HCT116 (cell line): ENCODE results near the gene DUSP16. TPM values are rescaled to one million over a fixed set of nuclear protein-coding genes. Genes with fewer than 3 reads are reported as not detected.

Experiments
- ATAC-seq: fragments of 200-7000 bp; cut with Tn5 transposase; 2 replicates; pipeline ENCODE4 v1.9.1; 2020; ENCODE audit warnings: mild to moderate bottlenecking, moderate library complexity
- BruUV-seq: library from RNA; stranded (reverse); fragments of 400-500 nt; replicated peaks from 2 replicates; lab custom pipeline; 2021; lab: Mats Ljungman, UMichigan
- CTCF ChIA-PET: fragments of 300-600 bp; sonication (Branson Sonifier 250); formaldehyde crosslinking; loops from one replicate; lab custom pipeline; 2021; ENCODE audit warnings: antibody characterized with exemption; lab: Charles Lee
- POLR2A ChIA-PET: fragments of 300-600, 350-600 bp; sonication (Branson Sonifier 250); formaldehyde crosslinking; loops from one replicate; lab custom pipeline; 2021; ENCODE audit warnings: antibody characterized with exemption; lab: Charles Lee
- RAD21 ChIA-PET, 2 experiments: fragments of 300-600 bp; sonication (Branson Sonifier 250); formaldehyde crosslinking; loops; one replicate each; lab custom pipeline; 2023; ENCODE audit warnings: low total read pairs in 2 of 2; ENCODE audit not compliant: uncharacterized antibody in 2 of 2, unreplicated experiment in 2 of 2, low non-redundant PET in 1 of 2; lab: Charles Lee
- DNase-seq: peaks from one replicate; pipeline ENCODE4 v3.0.0-alpha.2; 2010; ENCODE audit warnings: low read depth, low spot score
- H2AFZ ChIP-seq: fragments of 200-600 bp; shearing (Covaris generic), sonication (generic); 2 replicates; pipeline ENCODE4 v1.6.1; 2017; ENCODE audit warnings: low read depth, mixed run types, mixed read lengths, antibody characterized with exemption, low read length; ENCODE audit not compliant: poor library complexity, severe bottlenecking
- H3K27ac ChIP-seq: 2 replicates; pipeline ENCODE4 v1.5.1; 2012; ENCODE audit warnings: low read depth, low read length
- H3K27me3 ChIP-seq: fragments of 200-600 bp; sonication (generic); 2 replicates; pipeline ENCODE4 v1.6.1; 2016; ENCODE audit warnings: mixed run types, low read length, mixed read lengths; ENCODE audit not compliant: insufficient read depth
- H3K36me3 ChIP-seq, 2 experiments: fragments of 200-500 bp in 1 of 2; fragments of 200-600 bp in 1 of 2; sonication (Bioruptor generic) in 1 of 2; sonication (generic) in 1 of 2; 2 replicates each; pipeline versions ENCODE4 v1.5.1 to v1.6.1; 2014 to 2016; ENCODE audit warnings: low read length in 2 of 2, inconsistent platforms in 1 of 2, mixed read lengths in 1 of 2, mixed run types in 1 of 2; ENCODE audit not compliant: insufficient read depth in 2 of 2, control insufficient read depth in 1 of 2
- H3K4me1 ChIP-seq, 2 experiments: fragments of 200-600 bp in 1 of 2; sonication (generic) in 1 of 2; 2 replicates each; pipeline versions ENCODE4 v1.5.1 to v1.6.1; 2012 to 2017; ENCODE audit warnings: low read length in 2 of 2, inconsistent platforms in 1 of 2, mild to moderate bottlenecking in 1 of 2, mixed read lengths in 1 of 2, mixed run types in 1 of 2, moderate library complexity in 1 of 2; ENCODE audit not compliant: insufficient read depth in 2 of 2, control insufficient read depth in 1 of 2
- H3K4me2 ChIP-seq: fragments of 200-600 bp; sonication (generic); 2 replicates; pipeline ENCODE4 v1.6.1; 2017; ENCODE audit warnings: mixed run types, low read length, mixed read lengths
- H3K4me3 ChIP-seq, 2 experiments: fragments of 200-600 bp in 1 of 2; sonication (generic) in 1 of 2; replicated peaks in 1 of 2; 2 replicates each; pipeline ENCODE4 v1.5.1; 2011 to 2016; ENCODE audit warnings: low read length in 2 of 2, control low read depth in 1 of 2, low read depth in 1 of 2, mild to moderate bottlenecking in 1 of 2, mixed read lengths in 1 of 2, mixed run types in 1 of 2
- H3K79me2 ChIP-seq: fragments of 200-600 bp; sonication (generic); 2 replicates; pipeline ENCODE4 v1.6.1; 2017; ENCODE audit warnings: mild to moderate bottlenecking, mixed run types, low read length, moderate library complexity, mixed read lengths; ENCODE audit not compliant: insufficient read depth
- H3K9ac ChIP-seq: fragments of 200-600 bp; sonication (generic); 2 replicates; pipeline ENCODE4 v1.6.1; 2016; ENCODE audit warnings: low read length, mixed read lengths
- H3K9me2 ChIP-seq: fragments of 200-600 bp; sonication (generic), shearing (Covaris generic); 2 replicates; pipeline ENCODE4 v1.6.1; 2017; ENCODE audit warnings: mixed run types, mild to moderate bottlenecking, moderate library complexity; ENCODE audit not compliant: insufficient read depth
- H3K9me3 ChIP-seq, 2 experiments: fragments of 200-500 bp in 1 of 2; fragments of 200-600 bp in 1 of 2; sonication (Bioruptor generic) in 1 of 2; sonication (generic) in 1 of 2; 2 replicates each; pipeline ENCODE4 v1.6.1; 2014 to 2017; ENCODE audit warnings: low read length in 2 of 2, mixed read lengths in 2 of 2, inconsistent platforms in 1 of 2, low read depth in 1 of 2, mild to moderate bottlenecking in 1 of 2, mixed run types in 1 of 2, moderate library complexity in 1 of 2; ENCODE audit not compliant: control insufficient read depth in 1 of 2, insufficient read depth in 1 of 2
- H4K20me1 ChIP-seq: fragments of 200-600 bp; sonication (generic), shearing (Covaris generic); 2 replicates; pipeline ENCODE4 v1.6.1; 2017; ENCODE audit warnings: mixed run types, mild to moderate bottlenecking, moderate library complexity; ENCODE audit not compliant: insufficient read depth
- CBX3 ChIP-seq: IDR thresholded peaks from 2 replicates; pipeline ENCODE4 v1.6.1; 2012; ENCODE audit warnings: low read depth
- CEBPB ChIP-seq: IDR thresholded peaks from 2 replicates; pipeline ENCODE4 v1.6.1; 2012; ENCODE audit warnings: low read depth
- CTCF ChIP-seq, 3 experiments: fragments of 200-600 bp in 1 of 3; sonication (generic) in 1 of 3; IDR thresholded peaks in 2 of 3; conservative IDR thresholded peaks in 1 of 3; 2 replicates each; pipeline ENCODE4 v1.5.1; 2012 to 2017; ENCODE audit warnings: low read depth in 2 of 3, low read length in 2 of 3, antibody characterized with exemption in 1 of 3, borderline replicate concordance in 1 of 3, control low read depth in 1 of 3, mild to moderate bottlenecking in 1 of 3, mixed read lengths in 1 of 3, mixed run types in 1 of 3, moderate library complexity in 1 of 3; ENCODE audit not compliant: insufficient read depth in 1 of 3
- EGR1 ChIP-seq: IDR thresholded peaks from 2 replicates; pipeline ENCODE4 v1.6.1; 2012; ENCODE audit warnings: low read depth
- ELF1 ChIP-seq: IDR thresholded peaks from 2 replicates; pipeline ENCODE4 v1.6.1; 2012; ENCODE audit warnings: low read depth, borderline replicate concordance
- EZH2phosphoT487 ChIP-seq: fragments of 200-600 bp; IDR thresholded peaks from 2 replicates; pipeline ENCODE4 v1.6.1; 2018; ENCODE audit warnings: antibody characterized with exemption, borderline replicate concordance
- JUND ChIP-seq: IDR thresholded peaks from 2 replicates; pipeline ENCODE4 v1.6.1; 2012
- POLR2AphosphoS5 ChIP-seq: IDR thresholded peaks from 2 replicates; pipeline ENCODE4 v1.6.1; 2011; ENCODE audit warnings: mild to moderate bottlenecking, low read depth, low read length, moderate library complexity
- SP1 ChIP-seq: IDR thresholded peaks from 2 replicates; pipeline ENCODE4 v1.6.1; 2012; ENCODE audit warnings: low read depth
- SRF ChIP-seq: IDR thresholded peaks from 2 replicates; pipeline ENCODE4 v1.6.1; 2012; ENCODE audit warnings: low read depth
- ZFX ChIP-seq: fragments of 450-650 bp; IDR thresholded peaks from 2 replicates; pipeline ENCODE4 v1.6.1; 2017
- ZNF274 ChIP-seq: fragments of 200-500 bp; sonication (Bioruptor generic); IDR thresholded peaks from 2 replicates; pipeline ENCODE4 v1.6.1; 2014; ENCODE audit warnings: mild to moderate bottlenecking, low read depth, low read length, inconsistent platforms
- intact Hi-C: fragments of 100-400 bp; cut with micrococcal nuclease; formaldehyde crosslinking; loops from 2 replicates; pipeline ENCODE4 v1.10.0; 2022
- total RNA-seq: library from RNA; stranded (reverse); gene quantifications from one replicate; pipeline ENCODE4 v1.2.1, GENCODE V29; 2021; ENCODE audit not compliant: unreplicated experiment
- TF ChIP-seq, protein P1 (sequence below): IDR thresholded peaks from 2 replicates; pipeline ENCODE4 v1.6.1; 2012

Gene DUSP16
- total RNA-seq, 1 experiment from 2014 or later: 13.4 TPM

DNA sequence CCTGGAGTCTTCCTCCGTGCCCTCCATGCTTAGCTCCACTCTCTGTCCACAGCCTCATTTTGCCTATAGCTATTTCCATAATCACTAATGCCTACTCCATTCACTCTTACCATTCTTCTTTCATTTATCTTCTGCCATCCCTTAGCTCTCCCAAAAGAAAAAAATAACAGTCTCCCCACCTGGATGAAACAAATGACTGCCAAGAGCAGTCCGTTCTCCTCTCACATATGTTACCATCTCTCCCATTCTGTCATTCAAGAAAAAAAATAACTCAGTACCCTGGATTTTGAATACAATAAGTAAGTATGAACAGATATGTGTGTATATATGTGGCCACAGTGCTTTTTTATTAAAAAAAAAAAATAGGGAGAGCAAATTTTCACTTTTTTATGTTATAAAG lies 13.2 kb downstream of the DUSP16 start:
- Histone ChIP-seq H3K4me3 (no peak overlapping the region), H3K9me2 (no peaks in the 10 kb centered on the region), H3K36me3 (no peaks in the 10 kb centered on the region), H3K4me1 (no peaks in the 10 kb centered on the region), H3K9ac (no peak overlapping the region), H3K79me2 (no peaks in the 10 kb centered on the region), H3K27ac (no peak overlapping the region), H3K4me2 (no peak overlapping the region), H3K27me3 (no peaks in the 10 kb centered on the region), H4K20me1 (no peaks in the 10 kb centered on the region), H2AFZ (no peak overlapping the region), H3K9me3 (no peaks in the 10 kb centered on the region)
- intact Hi-C loops: no loop called here
- ChIA-PET POLR2A (no interaction called here), CTCF (no interaction called here), RAD21 (no interaction called here)
- no TSS peak for BruUV-seq
- ATAC-seq (no peak), DNase-seq (no peak)
- no peak for TF ChIP-seq CEBPB
- TF ChIP-seq POLR2AphosphoS5: no peak
- no peak for TF ChIP-seq CTCF (IDR thresholded peaks at IDR 0.05 in 2 of 3, conservative IDR thresholded peaks at IDR 0.05 in 1 of 3; ENCODE audit: borderline replicate concordance in 1 of 3, insufficient read depth in 1 of 3, low read depth in 2 of 3, low read length in 2 of 3)
- TF ChIP-seq, protein P1, sequence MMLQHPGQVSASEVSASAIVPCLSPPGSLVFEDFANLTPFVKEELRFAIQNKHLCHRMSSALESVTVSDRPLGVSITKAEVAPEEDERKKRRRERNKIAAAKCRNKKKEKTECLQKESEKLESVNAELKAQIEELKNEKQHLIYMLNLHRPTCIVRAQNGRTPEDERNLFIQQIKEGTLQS: no peak
- no peak for TF ChIP-seq ZFX
- no peak for TF ChIP-seq SP1
- TF ChIP-seq ZNF274: no peak
- no peak for TF ChIP-seq SRF
- no peak for TF ChIP-seq ELF1
- no peak for TF ChIP-seq EZH2phosphoT487
- TF ChIP-seq JUND: no peak
- no peak for TF ChIP-seq EGR1
- TF ChIP-seq CBX3: no peak
